HepG2 (cell line): ENCODE data around the gene ZNF844. TPM values are rescaled to one million over a fixed set of nuclear protein-coding genes. Genes with fewer than 3 reads are reported as not detected.

Experiments
- ARID4A ChIP-seq: sonication (generic); formaldehyde crosslinking; IDR thresholded peaks from 2 replicates; pipeline ENCODE4 v1.5.0; 2020; ENCODE audit warnings: mild to moderate bottlenecking, missing genetic modification reagents, borderline replicate concordance
- GMEB1 ChIP-seq: sonication (generic); formaldehyde crosslinking; IDR thresholded peaks from 2 replicates; pipeline ENCODE4 v1.5.1; 2020; ENCODE audit warnings: missing genetic modification reagents, mild to moderate bottlenecking, borderline replicate concordance
- HCFC1 ChIP-seq: fragments of 150-350 bp; IDR thresholded peaks from 2 replicates; pipeline ENCODE4 v1.6.1; 2014; ENCODE audit warnings: low read depth, low read length
- KAT7 ChIP-seq: IDR thresholded peaks from 2 replicates; pipeline ENCODE4 v1.6.1; 2018; ENCODE audit warnings: borderline replicate concordance, missing compliant biosample characterization
- NFYC ChIP-seq: IDR thresholded peaks from 2 replicates; pipeline ENCODE4 v1.6.1; 2016; ENCODE audit warnings: missing genetic modification reagents, missing compliant biosample characterization
- POLR2AphosphoS5 ChIP-seq: IDR thresholded peaks from 2 replicates; pipeline ENCODE4 v1.6.1; 2012; ENCODE audit warnings: low read depth, low read length
- TBX2 ChIP-seq: sonication (generic); formaldehyde crosslinking; IDR thresholded peaks from 2 replicates; pipeline ENCODE4 v1.5.0; 2020; ENCODE audit warnings: missing genetic modification reagents, mild to moderate bottlenecking, borderline replicate concordance
- ZBTB33 ChIP-seq: sonication (generic); formaldehyde crosslinking; IDR thresholded peaks from 2 replicates; pipeline ENCODE4 v1.4.0; 2020; ENCODE audit warnings: missing genetic modification reagents
- ZFP37 ChIP-seq: sonication (generic); formaldehyde crosslinking; IDR thresholded peaks from 2 replicates; pipeline ENCODE4 v1.4.0; 2020; ENCODE audit warnings: missing genetic modification reagents, borderline replicate concordance
- ZNF407 ChIP-seq: sonication (generic); formaldehyde crosslinking; IDR thresholded peaks from one replicate; pipeline ENCODE4 v1.5.1; 2020; ENCODE audit warnings: mild to moderate bottlenecking, missing genetic modification reagents; ENCODE audit errors: not compliant biosample characterization
- polyA plus RNA-seq, 8 experiments: library from polyadenylated mRNA; depleted of rRNA in 3 of 8; stranded (reverse) in 7 of 8; unstranded in 1 of 8; fragments of >200 nt; fragmentation: Illumina TruSeq in 4 of 8; extraction: Trizol in 4 of 8; gene quantifications; 2 replicates each; pipeline versions ENCODE4 v1.2.1 to v1.2.3, GENCODE V29; 2011 to 2016; ENCODE audit warnings: low read depth in 4 of 8, missing spikeins in 1 of 8, mixed read lengths in 1 of 8; ENCODE audit not compliant: insufficient read depth in 1 of 8
- total RNA-seq, 5 experiments: library from RNA; depleted of rRNA; stranded (reverse); fragments of >200 nt; fragmentation: Illumina TruSeq; extraction: Trizol; gene quantifications; 2 replicates each; pipeline ENCODE4 v1.2.3, GENCODE V29; 2016; ENCODE audit warnings: low read depth in 1 of 5

The ZNF844 gene
- total and polyA plus RNA-seq, 2 of the 13 experiments (the other 11 are each of a cell fraction or from before 2014, with no cell fraction given): 1.0 to 3.2 TPM

GRCh38 chr19:12035220-12036172, 29.0 kb upstream of the ZNF844 start, which contains the start of gene ZNF433 (continued):
- peak; percentile 79 for TF ChIP-seq ARID4A (CRISPR knock-in tag)
- TF ChIP-seq ZBTB33 (CRISPR knock-in tag): no peak
- no peak for TF ChIP-seq TBX2 (CRISPR knock-in tag)
- TF ChIP-seq GMEB1 (CRISPR knock-in tag): peak; percentile 37; the same call in 1 of the 2 replicates
- TF ChIP-seq ZNF407 (CRISPR knock-in tag): peak; percentile 80
- peak; percentile 81 for TF ChIP-seq NFYC (CRISPR knock-in tag)
- peak; percentile 53; the same call in 1 of the 2 replicates for TF ChIP-seq KAT7
- peak; percentile 85 for TF ChIP-seq POLR2AphosphoS5
- TF ChIP-seq HCFC1: no peak
- TF ChIP-seq ZFP37 (CRISPR knock-in tag): 0 out of 2 replicates have a peak, but pooled peaks have one; percentile 46
